ENCODE measurements around the gene P4HA2. TPM values are rescaled to one million over a fixed set of nuclear protein-coding genes. Genes with fewer than 3 reads are reported as not detected.

P4HA2 gene
- polyA plus RNA-seq, 1 donor (not counting 4 experiments of a cell fraction or from before 2014, with no cell fraction given), result 93.6 TPM

GRCh38 chr5:132207778-132208177, 19.9 kb downstream of the P4HA2 start:
- H3K27ac ChIP-seq (ENCODE audit: control insufficient read depth, insufficient read depth, low read length), result no peak overlapping the region
- FAIRE-seq (no peak), DNase-seq (ENCODE audit: low read depth, low spot score) (no peak)
- dilution Hi-C loops (cut with MboI; ENCODE audit: extremely low pct_ligation_motif_present, low sequenced_read_pairs), result no loop called here
- H3K9me3 ChIP-seq (ENCODE audit: control insufficient read depth, low read depth, low read length), result no peaks in the 10 kb centered on the region
- H3K4me3 ChIP-seq (ENCODE audit: control insufficient read depth in 2 of 3, extremely low read depth in 1 of 3, insufficient read depth in 2 of 3, low read depth in 1 of 3, low read length in 3 of 3), result no peak overlapping the region
- no peaks in the 10 kb centered on the region for H3K27me3 ChIP-seq (ENCODE audit: control insufficient read depth, extremely low read depth, insufficient read depth, low read length)
- no peak overlapping the region for H2AFZ ChIP-seq (ENCODE audit: control insufficient read depth, low read length)
- H3K4me2 ChIP-seq (ENCODE audit: control insufficient read depth, extremely low read depth, insufficient read depth, low read depth, low read length), result no peak overlapping the region
- H3K9me1 ChIP-seq (ENCODE audit: control insufficient read depth, extremely low read depth, insufficient read depth, low read length), result no peaks in the 10 kb centered on the region
- TF ChIP-seq CTCF (optimal IDR thresholded peaks at IDR 0.05 in 1 of 3, IDR thresholded peaks at IDR 0.05 in 1 of 3, conservative IDR thresholded peaks at IDR 0.05 in 1 of 3; ENCODE audit: extremely low read depth in 1 of 3, insufficient read depth in 2 of 3, low read length in 3 of 3) (no peak), EZH2 (IDR thresholded peaks at IDR 0.05; ENCODE audit: low read length) (no peak)
- no peak overlapping the region for H3K9ac ChIP-seq (ENCODE audit: control insufficient read depth, extremely low read depth, insufficient read depth, low read length)
- no peaks in the 10 kb centered on the region for H3K4me1 ChIP-seq (ENCODE audit: control insufficient read depth, extremely low read depth, insufficient read depth, low read length)
- peaks cover 30 to 53% of the 10 kb centered on the region in 2 experiments for H3K36me3 ChIP-seq (ENCODE audit: control insufficient read depth in 2 of 2, extremely low read depth in 1 of 2, insufficient read depth in 2 of 2, low read length in 2 of 2)
- H3K79me2 ChIP-seq (ENCODE audit: control insufficient read depth, insufficient read depth, low read length), result no peaks in the 10 kb centered on the region
- no peaks in the 10 kb centered on the region for H4K20me1 ChIP-seq (ENCODE audit: control insufficient read depth, extremely low read depth, insufficient read depth, low read length)

- dilution Hi-C loops (cut with MboI; ENCODE audit: extremely low pct_ligation_motif_present, low sequenced_read_pairs), result no loop called here
- Histone ChIP-seq H3K4me1 (ENCODE audit: control insufficient read depth, extremely low read depth, insufficient read depth, low read length) (no peaks in the 10 kb centered on the region), H3K79me2 (ENCODE audit: control insufficient read depth, insufficient read depth, low read length) (no peaks in the 10 kb centered on the region), H3K4me2 (ENCODE audit: control insufficient read depth, extremely low read depth, insufficient read depth, low read depth, low read length) (no peak overlapping the region), H3K9me3 (ENCODE audit: control insufficient read depth, low read depth, low read length) (no peaks in the 10 kb centered on the region), H4K20me1 (ENCODE audit: control insufficient read depth, extremely low read depth, insufficient read depth, low read length) (no peaks in the 10 kb centered on the region), H3K4me3 (ENCODE audit: control insufficient read depth in 2 of 3, extremely low read depth in 1 of 3, insufficient read depth in 2 of 3, low read depth in 1 of 3, low read length in 3 of 3) (no peak overlapping the region), H3K9me1 (ENCODE audit: control insufficient read depth, extremely low read depth, insufficient read depth, low read length) (no peaks in the 10 kb centered on the region), H2AFZ (ENCODE audit: control insufficient read depth, low read length) (no peak overlapping the region), H3K27me3 (ENCODE audit: control insufficient read depth, extremely low read depth, insufficient read depth, low read length) (no peaks in the 10 kb centered on the region), H3K9ac (ENCODE audit: control insufficient read depth, extremely low read depth, insufficient read depth, low read length) (no peak overlapping the region), H3K36me3 (ENCODE audit: control insufficient read depth in 2 of 2, extremely low read depth in 1 of 2, insufficient read depth in 2 of 2, low read length in 2 of 2) (peaks cover 23 to 48% of the 10 kb centered on the region in 2 experiments), H3K27ac (ENCODE audit: control insufficient read depth, insufficient read depth, low read length) (no peak overlapping the region)
- FAIRE-seq (no peak), DNase-seq (ENCODE audit: low read depth, low spot score) (no peak)
- TF ChIP-seq CTCF (optimal IDR thresholded peaks at IDR 0.05 in 1 of 3, IDR thresholded peaks at IDR 0.05 in 1 of 3, conservative IDR thresholded peaks at IDR 0.05 in 1 of 3; ENCODE audit: extremely low read depth in 1 of 3, insufficient read depth in 2 of 3, low read length in 3 of 3), result no peak
- no peak for TF ChIP-seq EZH2 (IDR thresholded peaks at IDR 0.05; ENCODE audit: low read length)
Measured at GRCh38 chr5:132206782-132207181, 20.9 kb downstream of the P4HA2 start.
